ENCODE results near the gene PDXDC1. TPM values are rescaled to one million over a fixed set of nuclear protein-coding genes. Genes with fewer than 3 reads are reported as not detected.
"Not testable (repeated sequence)": the region's sequence is repeated elsewhere in the genome, so short reads cannot be mapped to it uniquely, and the experiment has no call there.

PDXDC1 gene
- total RNA-seq, 4 donors from 2014 or later: 35.3 to 91.1 (median 63.0) TPM

GRCh38 chr16:15154650-15155562 is 180.1 kb downstream of the PDXDC1 start:
- H3K4me3 ChIP-seq: peak overlapping the region in 1 of 2 donors; percentile 9
- TF ChIP-seq POLR2A (IDR thresholded peaks at IDR 0.05): peak; percentile 58 to 84
- DNase-seq: peak; percentile 87 to 96
- H3K4me1 ChIP-seq; H3K9me3 ChIP-seq; H3K36me3 ChIP-seq; intact Hi-C loops (cut with DNase I; ENCODE audit: low total_unique reads); H3K27me3 ChIP-seq: not testable (repeated sequence)
- H3K27ac ChIP-seq: peak overlapping the region; percentile 66 to 75

GRCh38 chr16:15157644-15158043 is 182.8 kb downstream of the PDXDC1 start:
- H3K9me3 ChIP-seq; H3K36me3 ChIP-seq; H3K27ac ChIP-seq; H3K4me3 ChIP-seq; intact Hi-C loops (cut with DNase I; ENCODE audit: low total_unique reads); H3K4me1 ChIP-seq; DNase-seq; H3K27me3 ChIP-seq: not testable (repeated sequence)

- H3K27me3 ChIP-seq; DNase-seq; H3K36me3 ChIP-seq; H3K4me1 ChIP-seq; H3K4me3 ChIP-seq; H3K27ac ChIP-seq; H3K9me3 ChIP-seq; intact Hi-C loops (cut with DNase I; ENCODE audit: low total_unique reads): not testable (repeated sequence)
Measured at GRCh38 chr16:15159671-15160070, 184.8 kb downstream of the PDXDC1 start.

GRCh38 chr16:15160571-15160970 is 185.7 kb downstream of the PDXDC1 start:
- H3K27ac ChIP-seq; H3K36me3 ChIP-seq; intact Hi-C loops (cut with DNase I; ENCODE audit: low total_unique reads); H3K9me3 ChIP-seq; H3K4me1 ChIP-seq; DNase-seq; H3K4me3 ChIP-seq; H3K27me3 ChIP-seq: not testable (repeated sequence)

- H3K27me3 ChIP-seq; H3K4me3 ChIP-seq; DNase-seq; intact Hi-C loops (cut with DNase I; ENCODE audit: low total_unique reads); H3K27ac ChIP-seq; H3K4me1 ChIP-seq; H3K9me3 ChIP-seq; H3K36me3 ChIP-seq: not testable (repeated sequence)
Measured at GRCh38 chr16:15163055-15163454, 188.2 kb downstream of the PDXDC1 start.

DNA sequence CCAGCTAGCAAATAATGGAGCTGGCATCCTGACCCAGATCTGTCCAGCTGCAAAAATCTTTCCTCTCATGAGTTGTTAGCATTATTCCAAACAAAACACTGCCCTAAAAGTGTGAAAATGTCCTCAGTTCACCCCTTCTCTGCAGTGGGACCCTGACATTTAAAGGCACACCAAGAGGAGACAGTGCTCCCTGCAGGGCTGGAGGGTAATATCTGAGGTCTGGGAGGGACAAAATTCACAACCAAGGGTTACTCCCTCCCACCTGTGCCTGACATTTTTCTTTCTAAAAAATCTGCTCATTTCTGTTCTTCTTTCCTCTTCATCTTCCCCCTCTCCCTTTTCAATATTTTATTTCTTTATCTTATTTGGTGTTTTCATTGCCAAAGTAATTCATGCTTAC is 191.4 kb downstream of the PDXDC1 start:
- H3K27me3 ChIP-seq; intact Hi-C loops (cut with DNase I; ENCODE audit: low total_unique reads); H3K4me1 ChIP-seq; H3K27ac ChIP-seq; DNase-seq; H3K4me3 ChIP-seq; H3K9me3 ChIP-seq; H3K36me3 ChIP-seq: not testable (repeated sequence)

- intact Hi-C loops (cut with DNase I; ENCODE audit: low total_unique reads); H3K36me3 ChIP-seq; H3K9me3 ChIP-seq; H3K4me1 ChIP-seq; DNase-seq; H3K27ac ChIP-seq; H3K4me3 ChIP-seq; H3K27me3 ChIP-seq: not testable (repeated sequence)
Measured at GRCh38 chr16:15168303-15168702, 193.5 kb downstream of the PDXDC1 start.

- H3K27ac ChIP-seq; H3K4me3 ChIP-seq; H3K4me1 ChIP-seq; intact Hi-C loops (cut with DNase I; ENCODE audit: low total_unique reads); H3K9me3 ChIP-seq; H3K27me3 ChIP-seq; H3K36me3 ChIP-seq; DNase-seq: not testable (repeated sequence)
Measured at GRCh38 chr16:15168953-15169652, 194.3 kb downstream of the PDXDC1 start.

- DNase-seq; H3K27me3 ChIP-seq; H3K4me3 ChIP-seq; intact Hi-C loops (cut with DNase I; ENCODE audit: low total_unique reads); H3K9me3 ChIP-seq; H3K36me3 ChIP-seq; H3K27ac ChIP-seq; H3K4me1 ChIP-seq: not testable (repeated sequence)
Measured at GRCh38 chr16:15179909-15180308, 205.1 kb downstream of the PDXDC1 start.

DNA sequence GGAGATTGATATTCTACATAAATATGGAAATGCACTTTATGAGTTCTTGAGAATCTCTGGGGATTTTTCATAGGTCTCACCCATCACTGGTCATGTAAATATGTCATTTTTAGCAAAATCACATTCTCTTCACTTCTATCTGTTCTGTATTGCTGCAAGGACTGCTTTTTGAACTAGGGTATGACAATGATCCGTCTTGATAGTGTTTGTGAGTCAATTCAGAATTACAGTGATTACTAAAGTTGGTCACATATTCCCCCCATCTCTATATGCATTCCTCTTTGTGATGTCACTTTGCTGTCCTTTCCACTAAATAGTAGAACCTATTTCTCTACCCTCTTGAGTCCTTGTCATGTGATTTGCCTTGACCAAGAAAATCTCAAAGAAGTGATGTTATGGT is 206.1 kb downstream of the PDXDC1 start:
- H3K27me3 ChIP-seq; DNase-seq; H3K36me3 ChIP-seq; H3K4me3 ChIP-seq; H3K9me3 ChIP-seq; H3K27ac ChIP-seq; H3K4me1 ChIP-seq; intact Hi-C loops (cut with DNase I; ENCODE audit: low total_unique reads): not testable (repeated sequence)

DNA sequence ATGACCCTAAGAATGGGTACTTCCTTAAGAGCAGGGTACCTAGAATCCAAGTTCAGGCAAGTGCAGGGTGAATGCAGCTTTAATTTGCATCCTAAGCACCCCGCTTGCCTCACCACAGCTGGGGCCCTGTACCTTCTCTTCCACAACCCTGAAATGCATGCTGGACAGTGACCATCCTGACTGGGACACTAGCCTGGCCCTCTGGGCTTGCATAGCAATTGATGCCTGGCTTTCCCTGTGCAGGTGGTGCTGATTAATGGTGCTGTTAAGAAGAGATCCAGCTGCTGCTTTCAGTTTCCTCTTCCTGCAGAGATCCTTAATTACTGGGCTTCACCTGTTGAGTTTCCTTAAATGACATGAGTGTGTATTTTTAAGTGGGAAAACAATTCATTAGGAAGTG is 209.2 kb downstream of the PDXDC1 start:
- H3K36me3 ChIP-seq; H3K4me1 ChIP-seq; H3K9me3 ChIP-seq; DNase-seq; intact Hi-C loops (cut with DNase I; ENCODE audit: low total_unique reads); H3K27me3 ChIP-seq; H3K27ac ChIP-seq; H3K4me3 ChIP-seq: not testable (repeated sequence)

Data from uterus (tissue), 4 donors.